H1 (cell line): ENCODE data around the gene CPHXL2. TPM values are rescaled to one million over a fixed set of nuclear protein-coding genes. Genes with fewer than 3 reads are reported as not detected.

Experiments
- BRCA1 ChIP-seq: IDR thresholded peaks from 2 replicates; pipeline ENCODE4 v1.6.1; 2012; ENCODE audit warnings: low read depth, low read length, improper control_type of control experiment
- GTF2F1 ChIP-seq: IDR thresholded peaks from 2 replicates; pipeline ENCODE4 v1.6.1; 2012; ENCODE audit warnings: low read depth, low read length, improper control_type of control experiment, borderline replicate concordance
- polyA plus RNA-seq, 7 experiments: library from polyadenylated mRNA; depleted of rRNA in 3 of 7; stranded (reverse) in 5 of 7; unstranded in 2 of 7; fragments of >200 nt in 5 of 7; fragments of 200-250 nt in 2 of 7; gene quantifications; 1 replicate in 5 of 7; 2 replicates in 1 of 7; 4 replicates in 1 of 7; pipeline versions ENCODE4 v1.2.1 to v1.2.3, GENCODE V29; 2011 to 2013; ENCODE audit warnings: missing spikeins in 2 of 7, mixed read lengths in 2 of 7
- total RNA-seq: library from RNA; stranded (reverse); fragmentation: NEBNext Ultra II Directional; extraction: Animal tissue kit (Norgen Biotek cat#: 25700); gene quantifications from 2 replicates; pipeline ENCODE4 v1.2.1, GENCODE V29; 2021

Gene CPHXL2
- total and polyA plus RNA-seq, 2 of the 8 experiments (the other 6 are each of a cell fraction or from before 2014, with no cell fraction given), result not detected

- no peak for TF ChIP-seq GTF2F1
- TF ChIP-seq BRCA1, result no peak
Measured at GRCh38 chr16:75629132-75629531, 47.7 kb downstream of the CPHXL2 start (continued).
